ENCODE measurements around the gene TNS3. TPM values are rescaled to one million over a fixed set of nuclear protein-coding genes. Genes with fewer than 3 reads are reported as not detected.
A peak's percentile ranks its signal among the peaks of the same experiment; 100 is the strongest.

Gene TNS3
- total RNA-seq, 1 experiment from 2014 or later = 135 TPM

GRCh38 chr7:47580811-47581331 is 1.0 kb downstream of the TNS3 start:
- no peak for TF ChIP-seq CTCF (IDR thresholded peaks at IDR 0.05; ENCODE audit: unreplicated experiment)
- CTCF ChIA-PET = interaction anchor here (0.6 to 2.1 kb wide), 8 partner anchors 22 to 1859 kb away, joined by 3 to 11 read pairs (median 5); no protein-coding TSS in a partner anchor
- intact Hi-C loops (cut with micrococcal nuclease; ENCODE audit: unreplicated experiment) = loop anchor here (2.0 kb wide), 1 partner anchor 144 kb away; no protein-coding TSS in a partner anchor
- Mint-ChIP-seq H3K4me1 (ENCODE audit: low read depth, unreplicated experiment) (peaks cover 61% of the 10 kb centered on the region), H3K4me3 (ENCODE audit: low read depth, unreplicated experiment) (peak overlapping the region; percentile 100), H3K36me3 (ENCODE audit: insufficient read depth, unreplicated experiment) (peaks cover 62% of the 10 kb centered on the region), H3K27ac (ENCODE audit: unreplicated experiment) (peak overlapping the region; percentile 88), H3K9me3 (ENCODE audit: low read depth, unreplicated experiment) (no peaks in the 10 kb centered on the region), H3K27me3 (ENCODE audit: unreplicated experiment) (no peaks in the 10 kb centered on the region)
- peak; percentile 43 for DNase-seq
- no TSS peak for BruUV-seq (replicated peaks)

- Mint-ChIP-seq H3K36me3 (ENCODE audit: insufficient read depth, unreplicated experiment) (peaks cover 69% of the 10 kb centered on the region), H3K4me1 (ENCODE audit: low read depth, unreplicated experiment) (peaks cover 67% of the 10 kb centered on the region), H3K4me3 (ENCODE audit: low read depth, unreplicated experiment) (peak overlapping the region; percentile 100), H3K27me3 (ENCODE audit: unreplicated experiment) (no peaks in the 10 kb centered on the region), H3K9me3 (ENCODE audit: low read depth, unreplicated experiment) (no peaks in the 10 kb centered on the region), H3K27ac (ENCODE audit: unreplicated experiment) (peak overlapping the region; percentile 88)
- DNase-seq = peak; percentile 67
- CTCF ChIA-PET = interaction anchor here (0.7 to 1.1 kb wide), 3 partner anchors 23 to 202 kb away, joined by 3 to 11 read pairs (median 3); no protein-coding TSS in a partner anchor
- intact Hi-C loops (cut with micrococcal nuclease; ENCODE audit: unreplicated experiment) = loop anchor here (2.0 kb wide), 1 partner anchor 145 kb away; no protein-coding TSS in a partner anchor
- TF ChIP-seq CTCF (IDR thresholded peaks at IDR 0.05; ENCODE audit: unreplicated experiment) = no peak
- no TSS peak for BruUV-seq (replicated peaks)
These were observed 1.7 kb downstream of the TNS3 start for GRCh38 chr7:47580175-47580706.

GRCh38 chr7:47579458-47579857 is 2.5 kb downstream of the TNS3 start:
- intact Hi-C loops (cut with micrococcal nuclease; ENCODE audit: unreplicated experiment) = loop anchor here (5.0 kb wide), 2 partner anchors 137 to 312 kb away; no protein-coding TSS in a partner anchor
- TF ChIP-seq CTCF (IDR thresholded peaks at IDR 0.05; ENCODE audit: unreplicated experiment) = no peak
- Mint-ChIP-seq H3K27ac (ENCODE audit: unreplicated experiment) (peak overlapping the region; percentile 88), H3K4me1 (ENCODE audit: low read depth, unreplicated experiment) (peaks cover 75% of the 10 kb centered on the region), H3K9me3 (ENCODE audit: low read depth, unreplicated experiment) (no peaks in the 10 kb centered on the region), H3K4me3 (ENCODE audit: low read depth, unreplicated experiment) (peak overlapping the region; percentile 100), H3K36me3 (ENCODE audit: insufficient read depth, unreplicated experiment) (peaks cover 75% of the 10 kb centered on the region), H3K27me3 (ENCODE audit: unreplicated experiment) (no peaks in the 10 kb centered on the region)
- CTCF ChIA-PET = interaction anchor here (0.6 to 1.1 kb wide), 3 partner anchors 105 to 259 kb away, joined by 3 to 4 read pairs (median 3); no protein-coding TSS in a partner anchor
- DNase-seq = no peak
- TSS peak; percentile 22 for BruUV-seq (replicated peaks)

- no TSS peak for BruUV-seq (replicated peaks)
- DNase-seq = no peak
- peak overlapping the region; percentile 62 for H3K27ac Mint-ChIP-seq (ENCODE audit: unreplicated experiment)
- peak overlapping the region; percentile 33 for H3K4me3 Mint-ChIP-seq (ENCODE audit: low read depth, unreplicated experiment)
- H3K4me1 Mint-ChIP-seq (ENCODE audit: low read depth, unreplicated experiment) = peaks cover 83% of the 10 kb centered on the region
- no peaks in the 10 kb centered on the region for H3K9me3 Mint-ChIP-seq (ENCODE audit: low read depth, unreplicated experiment)
- H3K36me3 Mint-ChIP-seq (ENCODE audit: insufficient read depth, unreplicated experiment) = peaks cover 81% of the 10 kb centered on the region
- intact Hi-C loops (cut with micrococcal nuclease; ENCODE audit: unreplicated experiment) = loop anchor here (5.0 kb wide), 2 partner anchors 136 to 311 kb away; no protein-coding TSS in a partner anchor
- no peaks in the 10 kb centered on the region for H3K27me3 Mint-ChIP-seq (ENCODE audit: unreplicated experiment)
- CTCF ChIA-PET = interaction anchor here (0.6 to 1.1 kb wide), 5 partner anchors 22 to 312 kb away, joined by 3 to 4 read pairs (median 3); no protein-coding TSS in a partner anchor
- no peak for TF ChIP-seq CTCF (IDR thresholded peaks at IDR 0.05; ENCODE audit: unreplicated experiment)
These were observed 3.2 kb downstream of the TNS3 start for GRCh38 chr7:47578579-47579270.
